Neuronal stem cell (in vitro differentiated cells): ENCODE data around the gene FOXL2NB. TPM values are rescaled to one million over a fixed set of nuclear protein-coding genes. Genes with fewer than 3 reads are reported as not detected.

Experiments
- DNase-seq: peaks from one replicate; pipeline ENCODE4 v3.0.0-alpha.2; 2013; ENCODE audit warnings: low spot score
- H2AFZ ChIP-seq: one replicate; pipeline ENCODE4 v1.6.1; 2013; ENCODE audit warnings: mild to moderate bottlenecking, low read length, inconsistent platforms
- H2AK5ac ChIP-seq: 2 replicates; pipeline ENCODE4 v1.6.1; 2013; ENCODE audit warnings: low read depth, mild to moderate bottlenecking, inconsistent platforms, low read length, moderate library complexity, mixed read lengths
- H2BK120ac ChIP-seq: 2 replicates; pipeline ENCODE4 v1.6.1; 2013; ENCODE audit warnings: low read depth, mild to moderate bottlenecking, inconsistent platforms, low read length, moderate library complexity, mixed read lengths
- H2BK12ac ChIP-seq: one replicate; pipeline ENCODE4 v1.6.1; 2013; ENCODE audit warnings: low read length, inconsistent platforms
- H2BK15ac ChIP-seq: 2 replicates; pipeline ENCODE4 v1.6.1; 2013; ENCODE audit warnings: mild to moderate bottlenecking, low read length, inconsistent platforms, mixed read lengths
- H2BK5ac ChIP-seq: one replicate; pipeline ENCODE4 v1.6.1; 2013; ENCODE audit warnings: inconsistent platforms, mild to moderate bottlenecking, low read length, moderate library complexity
- H3K14ac ChIP-seq: one replicate; pipeline ENCODE4 v1.6.1; 2013; ENCODE audit warnings: low read length, inconsistent platforms
- H3K18ac ChIP-seq: 2 replicates; pipeline ENCODE4 v1.6.1; 2013; ENCODE audit warnings: low read length, inconsistent platforms
- H3K23ac ChIP-seq: 2 replicates; pipeline ENCODE4 v1.6.1; 2013; ENCODE audit warnings: low read depth, mild to moderate bottlenecking, mixed read lengths, low read length, inconsistent platforms; ENCODE audit not compliant: poor library complexity
- H3K27ac ChIP-seq: replicated peaks from 3 replicates; pipeline ENCODE4 v1.5.1; 2013; ENCODE audit warnings: low read length, inconsistent platforms
- H3K27me3 ChIP-seq, 3 experiments: 2 replicates each; pipeline ENCODE4 v1.6.1; 2013; ENCODE audit warnings: low read length in 3 of 3, mild to moderate bottlenecking in 2 of 3, inconsistent platforms in 1 of 3, low read depth in 1 of 3, mixed read lengths in 1 of 3, moderate library complexity in 1 of 3; ENCODE audit not compliant: control insufficient read depth in 3 of 3, insufficient read depth in 3 of 3
- H3K36me3 ChIP-seq, 2 donors: replicated peaks in 1 of 2; 2 replicates each; pipeline ENCODE4 v1.6.1; 2013; ENCODE audit warnings: low read length in 2 of 2; ENCODE audit not compliant: control insufficient read depth in 2 of 2, insufficient read depth in 2 of 2
- H3K4ac ChIP-seq: 2 replicates; pipeline ENCODE4 v1.6.1; 2013; ENCODE audit warnings: inconsistent platforms, mild to moderate bottlenecking, low read length, moderate library complexity
- H3K4me1 ChIP-seq, 2 donors: 1 replicate in 1 of 2; 2 replicates in 1 of 2; pipeline ENCODE4 v1.6.1; 2013; ENCODE audit warnings: low read length in 2 of 2, low read depth in 1 of 2; ENCODE audit not compliant: control insufficient read depth in 2 of 2, insufficient read depth in 1 of 2
- H3K4me2 ChIP-seq: one replicate; pipeline ENCODE4 v1.6.1; 2013; ENCODE audit warnings: mild to moderate bottlenecking, low read length, inconsistent platforms; ENCODE audit not compliant: insufficient read depth, poor library complexity, severe bottlenecking
- H3K4me3 ChIP-seq, 2 donors: 2 replicates each; pipeline ENCODE4 v1.5.1; 2013; ENCODE audit warnings: low read length in 2 of 2, mild to moderate bottlenecking in 2 of 2, inconsistent platforms in 1 of 2, moderate library complexity in 1 of 2
- H3K79me1 ChIP-seq: one replicate; pipeline ENCODE4 v1.6.1; 2013; ENCODE audit warnings: low read depth, mild to moderate bottlenecking, inconsistent platforms, low read length, moderate library complexity
- H3K9ac ChIP-seq: one replicate; pipeline ENCODE4 v1.6.1; 2013; ENCODE audit warnings: mild to moderate bottlenecking, low read depth, low read length, inconsistent platforms; ENCODE audit not compliant: poor library complexity
- H3K9me3 ChIP-seq, 2 donors: replicated peaks in 1 of 2; 2 replicates each; pipeline versions ENCODE3 to v1.6.1; 2013; ENCODE audit warnings: low read length in 2 of 2, mild to moderate bottlenecking in 2 of 2, inconsistent platforms in 1 of 2, low read depth in 1 of 2, mixed read lengths in 1 of 2, moderate library complexity in 1 of 2; ENCODE audit not compliant: control insufficient read depth in 2 of 2, insufficient read depth in 1 of 2
- H4K8ac ChIP-seq: one replicate; pipeline ENCODE4 v1.6.1; 2013; ENCODE audit warnings: low read depth, mild to moderate bottlenecking, inconsistent platforms, low read length, moderate library complexity
- H4K91ac ChIP-seq: one replicate; pipeline ENCODE4 v1.6.1; 2013; ENCODE audit warnings: low read length, low read depth, mild to moderate bottlenecking, inconsistent platforms; ENCODE audit not compliant: poor library complexity
- WGBS, 2 donors: extraction: QIAGEN DNeasy Blood & Tissue Kit; methylation state at CpG; one replicate each; pipeline ENCODE4 v1.1.7; 2013; ENCODE audit warnings: missing lambda C conversion rate in 2 of 2, mixed read lengths in 1 of 2; ENCODE audit not compliant: insufficient read length in 2 of 2, insufficient replicate concordance in 1 of 2; ENCODE audit errors: extremely low coverage in 2 of 2; 5-methylcytosine and 5-hydroxymethylcytosine counted together
- polyA plus RNA-seq, 2 experiments: library from polyadenylated mRNA; stranded (reverse); fragments of 200-250 nt; gene quantifications; one replicate each; pipeline ENCODE4 v1.2.3, GENCODE V29; 2013

Gene FOXL2NB
- 0.01 TPM for polyA plus RNA-seq (2013, experiment 1 of 2)
- not detected for polyA plus RNA-seq (2013, experiment 2 of 2)

DNA sequence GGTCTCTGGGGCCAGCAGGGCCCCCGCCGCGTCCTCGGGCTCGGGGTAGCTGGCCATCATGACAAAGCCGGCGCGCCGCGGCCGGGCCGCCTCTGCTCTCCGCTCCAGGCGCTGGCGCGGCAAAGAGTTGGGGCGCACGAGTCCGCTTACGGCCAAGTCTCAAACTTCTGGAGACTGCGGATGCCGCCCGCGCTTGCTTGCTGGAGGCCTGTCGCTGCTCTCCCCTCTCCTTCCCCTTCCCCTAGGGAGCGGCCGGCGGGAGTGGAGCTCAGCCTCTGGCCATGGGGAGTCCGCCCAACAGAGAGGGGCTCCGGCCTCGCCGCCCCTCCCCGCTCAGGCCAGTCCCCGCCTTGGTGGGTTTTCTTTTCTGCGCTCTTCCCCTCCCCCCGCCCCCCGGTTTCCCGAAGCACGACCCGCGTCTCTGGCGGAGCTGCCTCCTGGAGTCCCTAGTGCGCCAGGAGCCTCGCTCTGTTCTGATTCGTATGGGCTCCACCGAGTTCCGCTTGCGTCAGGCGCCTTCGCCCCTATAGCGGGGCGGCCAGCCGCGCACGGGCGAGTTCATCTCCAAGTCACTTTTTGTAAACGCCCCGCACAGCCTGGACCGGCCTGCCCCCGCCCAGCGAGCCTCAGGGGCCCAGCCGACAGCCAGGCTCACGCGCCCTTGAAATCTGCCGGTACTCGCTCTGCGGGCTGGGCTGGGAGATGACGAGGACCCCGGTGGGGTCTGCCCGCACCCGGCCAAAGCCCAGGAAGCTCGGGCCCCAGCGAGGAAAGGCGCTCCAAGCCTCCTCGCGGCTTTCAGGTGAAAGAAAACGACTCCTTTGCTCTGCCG, at the start of gene FOXL2NB, which contains the start of gene FOXL2:
FOXL2NB (plus strand) TSS at position 555 of the 832 bp plus-strand sequence; CDS start at position 703, 148 bp downstream.
FOXL2 (minus strand) TSS at position 475 of the 832 bp plus-strand sequence; CDS start at position 60, 415 bp downstream.
- H4K8ac ChIP-seq = no peak within 1 kb of the TSS
- no peak within 1 kb of the TSS for H3K27ac ChIP-seq
- peaks cover 9 to 15% of the 10 kb centered on the region in 2 donors for H3K4me1 ChIP-seq
- no CpG with 5 or more reads among the region's 78 CpGs for WGBS, 2 donors
- no peak within 1 kb of the TSS for H2BK12ac ChIP-seq
- H3K9ac ChIP-seq = peak within 1 kb of the TSS; percentile 65
- H2BK15ac ChIP-seq = no peak within 1 kb of the TSS
- no peak within 1 kb of the TSS for H2BK120ac ChIP-seq
- H3K36me3 ChIP-seq = no peaks in the 10 kb centered on the region
- no peak within 1 kb of the TSS for H3K4ac ChIP-seq
- no peak within 1 kb of the TSS for H2AK5ac ChIP-seq
- peak within 1 kb of the TSS; percentile 74 for H3K4me2 ChIP-seq
- H4K91ac ChIP-seq = no peak within 1 kb of the TSS
- peak within 1 kb of the TSS; percentile 78 for H3K18ac ChIP-seq
- peak; percentile 57 for DNase-seq
- peak within 1 kb of the TSS; percentile 96 for H2AFZ ChIP-seq
- H3K23ac ChIP-seq = peak within 1 kb of the TSS; percentile 56
- peaks cover 50 to 100% (median 99%) of the 10 kb centered on the region in 3 experiments for H3K27me3 ChIP-seq
- no peaks in the 10 kb centered on the region for H3K79me1 ChIP-seq
- no peak within 1 kb of the TSS for H2BK5ac ChIP-seq
- no peaks in the 10 kb centered on the region for H3K9me3 ChIP-seq
- H3K14ac ChIP-seq = peak within 1 kb of the TSS; percentile 33
- H3K4me3 ChIP-seq = peak within 1 kb of the TSS; percentile 48 to 73

DNA sequence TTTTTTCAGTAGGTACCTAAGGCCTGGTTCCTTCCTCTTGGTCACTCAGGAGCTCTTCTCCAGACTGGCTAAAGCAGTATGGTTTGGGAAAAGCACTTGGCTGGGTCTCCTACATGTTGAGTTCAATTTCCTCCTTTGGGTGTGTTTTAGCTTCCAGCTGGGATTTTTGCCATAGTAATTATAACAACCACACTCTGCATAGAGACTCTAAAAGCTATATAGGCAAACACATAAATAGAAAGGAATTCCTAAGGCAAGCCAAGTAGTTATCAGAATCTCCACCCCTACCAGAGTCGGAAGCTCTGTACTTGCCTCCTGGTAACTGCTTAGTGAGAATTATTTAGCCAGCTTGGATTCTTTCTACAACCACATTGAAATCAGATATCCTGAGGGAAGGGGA, 48.7 kb upstream of the FOXL2NB start:
- H2BK12ac ChIP-seq = no peak overlapping the region
- no peak overlapping the region for H2AFZ ChIP-seq
- H3K4me3 ChIP-seq = no peak overlapping the region
- H3K36me3 ChIP-seq = no peaks in the 10 kb centered on the region
- H3K4me2 ChIP-seq = no peak overlapping the region
- no peak overlapping the region for H3K4ac ChIP-seq
- no peak overlapping the region for H4K8ac ChIP-seq
- H3K23ac ChIP-seq = no peak overlapping the region
- no peaks in the 10 kb centered on the region for H3K9me3 ChIP-seq
- no CpG with 5 or more reads among the region's 1 CpG for WGBS, 2 donors
- H3K4me1 ChIP-seq = no peaks in the 10 kb centered on the region
- no peaks in the 10 kb centered on the region for H3K27me3 ChIP-seq
- H3K18ac ChIP-seq = no peak overlapping the region
- no peak overlapping the region for H3K9ac ChIP-seq
- H2BK120ac ChIP-seq = no peak overlapping the region
- H3K79me1 ChIP-seq = no peaks in the 10 kb centered on the region
- no peak overlapping the region for H3K14ac ChIP-seq
- H4K91ac ChIP-seq = no peak overlapping the region
- no peak for DNase-seq
- no peak overlapping the region for H3K27ac ChIP-seq
- H2AK5ac ChIP-seq = no peak overlapping the region
- H2BK5ac ChIP-seq = no peak overlapping the region
- H2BK15ac ChIP-seq = no peak overlapping the region

- Histone ChIP-seq H2AFZ (no peak overlapping the region), H3K36me3 (no peaks in the 10 kb centered on the region), H3K27me3 (no peaks in the 10 kb centered on the region), H3K27ac (no peak overlapping the region), H3K4ac (no peak overlapping the region), H3K4me2 (no peak overlapping the region), H3K14ac (no peak overlapping the region), H3K18ac (no peak overlapping the region), H2BK12ac (no peak overlapping the region), H4K91ac (no peak overlapping the region), H3K9me3 (no peaks in the 10 kb centered on the region), H3K23ac (no peak overlapping the region), H3K79me1 (no peaks in the 10 kb centered on the region), H2BK120ac (no peak overlapping the region), H3K4me1 (no peaks in the 10 kb centered on the region), H2BK5ac (no peak overlapping the region), H4K8ac (no peak overlapping the region), H3K9ac (no peak overlapping the region), H2AK5ac (no peak overlapping the region), H2BK15ac (no peak overlapping the region), H3K4me3 (no peak overlapping the region)
- DNase-seq = no peak
Measured at GRCh38 chr3:138898708-138899107, 48.3 kb upstream of the FOXL2NB start.

DNA sequence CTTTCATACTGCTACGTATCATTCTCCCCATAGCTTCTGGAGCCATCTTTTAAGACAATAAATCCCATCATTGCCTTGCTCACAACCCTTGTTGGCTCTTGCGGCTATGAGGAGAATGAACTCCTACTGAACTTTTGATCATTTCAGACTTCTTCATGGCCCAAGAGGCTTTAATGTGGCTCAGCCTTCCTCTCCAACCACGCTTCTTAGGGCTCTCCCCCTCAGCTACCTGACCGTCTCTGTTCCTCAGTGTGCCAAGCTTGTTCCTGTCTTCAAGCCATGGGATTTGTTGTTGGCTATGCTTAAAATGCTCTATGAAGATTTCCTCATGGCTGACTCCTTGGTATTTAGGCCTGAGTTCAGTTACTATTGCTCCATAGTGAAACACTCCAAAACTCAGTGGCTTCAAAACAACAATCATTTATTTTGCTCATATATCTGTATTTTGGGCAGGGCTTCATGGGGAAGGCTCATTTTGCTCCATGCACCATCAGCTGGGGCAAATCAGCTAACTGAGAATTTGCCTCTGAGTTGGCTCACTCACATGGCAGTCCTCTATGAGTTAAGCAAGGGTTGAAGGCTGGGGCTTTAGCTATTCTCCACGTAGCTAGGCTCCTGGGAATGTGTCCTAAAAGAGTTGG, 47.5 kb upstream of the FOXL2NB start:
- no peak overlapping the region for H3K18ac ChIP-seq
- no peak overlapping the region for H3K4ac ChIP-seq
- H2AFZ ChIP-seq = no peak overlapping the region
- no peaks in the 10 kb centered on the region for H3K9me3 ChIP-seq
- H3K4me3 ChIP-seq = no peak overlapping the region
- H3K14ac ChIP-seq = no peak overlapping the region
- H3K27ac ChIP-seq = no peak overlapping the region
- H4K8ac ChIP-seq = no peak overlapping the region
- H2BK5ac ChIP-seq = no peak overlapping the region
- H3K79me1 ChIP-seq = no peaks in the 10 kb centered on the region
- no peak overlapping the region for H2BK120ac ChIP-seq
- H3K23ac ChIP-seq = no peak overlapping the region
- H4K91ac ChIP-seq = no peak overlapping the region
- no peak overlapping the region for H2AK5ac ChIP-seq
- H3K4me1 ChIP-seq = no peaks in the 10 kb centered on the region
- no peak overlapping the region for H3K4me2 ChIP-seq
- WGBS, 2 donors = no CpG with 5 or more reads among the region's 5 CpGs
- H3K9ac ChIP-seq = no peak overlapping the region
- H3K36me3 ChIP-seq = no peaks in the 10 kb centered on the region
- no peak for DNase-seq
- H2BK15ac ChIP-seq = no peak overlapping the region
- H2BK12ac ChIP-seq = no peak overlapping the region
- no peaks in the 10 kb centered on the region for H3K27me3 ChIP-seq
